Loucy (cell line): ENCODE results near the gene ENO1.

Source experiments
- H2AFZ ChIP-seq: fragments of 200-600 bp; sonication (generic); 2 replicates; pipeline ENCODE4 v1.6.0; 2016; ENCODE audit warnings: antibody characterized with exemption, mild to moderate bottlenecking, low read length, moderate library complexity
- H3F3A ChIP-seq: fragments of 200-600 bp; 2 replicates; pipeline ENCODE4 v1.6.0; 2016; ENCODE audit warnings: antibody characterized with exemption, low read depth, mild to moderate bottlenecking
- H3K27me3 ChIP-seq: fragments of 200-600 bp; sonication (generic); 2 replicates; pipeline ENCODE4 v1.6.1; 2014; ENCODE audit warnings: low read length, mild to moderate bottlenecking; ENCODE audit not compliant: insufficient read depth, poor library complexity, severe bottlenecking
- H3K36me3 ChIP-seq: fragments of 200-600 bp; sonication (generic); 2 replicates; pipeline ENCODE4 v1.6.1; 2016; ENCODE audit warnings: low read length; ENCODE audit not compliant: insufficient read depth
- H3K4me1 ChIP-seq: fragments of 200-600 bp; sonication (generic); 2 replicates; pipeline ENCODE4 v1.5.1; 2014; ENCODE audit warnings: low read length, mild to moderate bottlenecking; ENCODE audit not compliant: insufficient read depth, poor library complexity, severe bottlenecking
- H3K4me2 ChIP-seq: fragments of 200-600 bp; sonication (generic); 2 replicates; pipeline ENCODE4 v1.6.0; 2014; ENCODE audit warnings: antibody characterized with exemption, low read length, low read depth, mild to moderate bottlenecking; ENCODE audit not compliant: poor library complexity, severe bottlenecking
- H3K4me3 ChIP-seq: fragments of 200-600 bp; sonication (generic); 2 replicates; pipeline ENCODE4 v1.5.1; 2014; ENCODE audit warnings: low read length, mild to moderate bottlenecking, mixed read lengths; ENCODE audit not compliant: poor library complexity, severe bottlenecking
- H3K79me2 ChIP-seq: fragments of 200-600 bp; sonication (generic); 2 replicates; pipeline ENCODE4 v1.6.1; 2014; ENCODE audit warnings: low read length; ENCODE audit not compliant: insufficient read depth
- H3K9ac ChIP-seq: fragments of 200-600 bp; sonication (generic); 2 replicates; pipeline ENCODE4 v1.6.0; 2014; ENCODE audit warnings: mild to moderate bottlenecking, low read depth, low read length, moderate library complexity; ENCODE audit not compliant: poor library complexity, severe bottlenecking
- H3K9me2 ChIP-seq: fragments of 200-600 bp; sonication (generic); replicated peaks from 2 replicates; pipeline ENCODE4 v1.6.1; 2016; ENCODE audit warnings: low read depth, low read length, mixed read lengths
- H3K9me3 ChIP-seq: fragments of 200-600 bp; sonication (generic); 2 replicates; pipeline ENCODE4 v1.6.1; 2014; ENCODE audit warnings: mild to moderate bottlenecking, antibody characterized with exemption, low read length, low read depth; ENCODE audit not compliant: insufficient read depth
- H4K20me1 ChIP-seq: fragments of 200-600 bp; sonication (generic); 2 replicates; pipeline ENCODE4 v1.6.0; 2014; ENCODE audit warnings: antibody characterized with exemption, low read length, mild to moderate bottlenecking; ENCODE audit not compliant: insufficient read depth, poor library complexity, severe bottlenecking
- CTCF ChIP-seq: fragments of 200-600 bp; sonication (generic); conservative IDR thresholded peaks from 2 replicates; pipeline ENCODE4 v1.5.1; 2014; ENCODE audit warnings: mild to moderate bottlenecking, antibody characterized with exemption, low read length
- EZH2phosphoT487 ChIP-seq: fragments of 200-600 bp; IDR thresholded peaks from 2 replicates; pipeline ENCODE4 v1.6.1; 2018; ENCODE audit warnings: antibody characterized with exemption, mild to moderate bottlenecking, moderate library complexity, borderline replicate concordance

The ENO1 gene

GRCh38 chr1:8878698-8879463 lies 395 bp upstream of the ENO1 start:
- Histone ChIP-seq H3K79me2 (peaks cover 65% of the 10 kb centered on the region), H3K9ac (peak overlapping the region; percentile 99), H2AFZ (peak overlapping the region; percentile 63), H3K9me3 (no peaks in the 10 kb centered on the region), H3K4me3 (peak overlapping the region; percentile 89), H3F3A (peaks cover 6% of the 10 kb centered on the region; the same call in 1 of the 2 replicates), H3K27me3 (peaks cover 16% of the 10 kb centered on the region), H4K20me1 (peaks cover 41% of the 10 kb centered on the region), H3K36me3 (peaks cover 35% of the 10 kb centered on the region), H3K4me2 (peak overlapping the region; percentile 93), H3K4me1 (peaks cover 36% of the 10 kb centered on the region), H3K9me2 (no peaks in the 10 kb centered on the region)
- TF ChIP-seq CTCF: no peak
- TF ChIP-seq EZH2phosphoT487: no peak

GRCh38 chr1:8876087-8876486 lies 2.4 kb downstream of the ENO1 start:
- peaks cover 88% of the 10 kb centered on the region for H3K79me2 ChIP-seq
- H3K9me2 ChIP-seq: no peaks in the 10 kb centered on the region
- peak overlapping the region; percentile 87 for H3K4me2 ChIP-seq
- peaks cover 7% of the 10 kb centered on the region; the same call in 1 of the 2 replicates for H3F3A ChIP-seq
- peaks cover 16% of the 10 kb centered on the region for H3K27me3 ChIP-seq
- no peak overlapping the region for H2AFZ ChIP-seq
- peaks cover 69% of the 10 kb centered on the region for H4K20me1 ChIP-seq
- TF ChIP-seq EZH2phosphoT487 (no peak), CTCF (no peak)
- peak overlapping the region; percentile 99 for H3K9ac ChIP-seq
- H3K4me1 ChIP-seq: peaks cover 57% of the 10 kb centered on the region
- peak overlapping the region; percentile 89 for H3K4me3 ChIP-seq
- peaks cover 63% of the 10 kb centered on the region for H3K36me3 ChIP-seq
- no peaks in the 10 kb centered on the region for H3K9me3 ChIP-seq

GRCh38 chr1:8875216-8875861 lies 3.1 kb downstream of the ENO1 start:
- Histone ChIP-seq H3K36me3 (peaks cover 70% of the 10 kb centered on the region), H3K9me2 (no peaks in the 10 kb centered on the region), H3K4me3 (peak overlapping the region; percentile 89)

More at GRCh38 chr1:8875216-8875861, 3.1 kb downstream of the ENO1 start:
- no peak for TF ChIP-seq CTCF
- TF ChIP-seq EZH2phosphoT487: no peak
- Histone ChIP-seq H3F3A (peaks cover 9% of the 10 kb centered on the region; the same call in 1 of the 2 replicates), H3K9me3 (no peaks in the 10 kb centered on the region), H4K20me1 (peaks cover 77% of the 10 kb centered on the region), H3K79me2 (peaks cover 90% of the 10 kb centered on the region), H3K27me3 (peaks cover 16% of the 10 kb centered on the region), H2AFZ (no peak overlapping the region), H3K9ac (peak overlapping the region; percentile 99), H3K4me1 (peaks cover 58% of the 10 kb centered on the region), H3K4me2 (peak overlapping the region; percentile 87)
